ENCODE results near the gene LRPAP1. TPM values are rescaled to one million over a fixed set of nuclear protein-coding genes. Genes with fewer than 3 reads are reported as not detected.

Gene LRPAP1
- total and polyA plus RNA-seq, 10 of the 15 experiments (the other 5 are each of a cell fraction or from before 2014, with no cell fraction given): 1.0 to 100 (median 51.1) TPM

- Histone ChIP-seq H3K4me1 (ENCODE audit: control insufficient read depth, insufficient read depth, low read length) (no peaks in the 10 kb centered on the region), H3K27ac (ENCODE audit: control insufficient read depth, insufficient read depth) (no peak overlapping the region), H3K79me2 (ENCODE audit: control insufficient read depth, insufficient read depth, low read length) (no peaks in the 10 kb centered on the region), H3K36me3 (ENCODE audit: control insufficient read depth in 2 of 2, insufficient read depth in 2 of 2, low read length in 1 of 2) (peaks cover 7 to 22% of the 10 kb centered on the region in 2 experiments), H3K4me3 (no peak overlapping the region), H4K20me1 (ENCODE audit: control insufficient read depth, insufficient read depth) (no peaks in the 10 kb centered on the region; the same call in 1 of the 2 replicates), H3K9me3 (replicated peaks; ENCODE audit: control insufficient read depth, insufficient read depth, low read length) (no peaks in the 10 kb centered on the region), H3K27me3 (replicated peaks in 1 of 2; ENCODE audit: control insufficient read depth in 2 of 2, insufficient read depth in 2 of 2, low read length in 1 of 2) (no peaks in the 10 kb centered on the region), H3K9ac (ENCODE audit: control insufficient read depth, insufficient read depth, low read length) (no peak overlapping the region), H3K4me2 (ENCODE audit: control insufficient read depth, insufficient read depth) (no peak overlapping the region), H2AFZ (ENCODE audit: control insufficient read depth, low read depth, low read length) (no peak overlapping the region)
- DNase-seq (ENCODE audit: low read depth, low spot score): no peak
- CTCF ChIA-PET: no interaction called here
- 88% methylated on average over 16 of the region's 16 CpGs for WGBS (ENCODE audit: insufficient coverage, insufficient replicate concordance, low lambda C conversion rate, missing lambda C conversion rate)
- RAD21 ChIA-PET (ENCODE audit: unreplicated experiment): no interaction called here
- no TSS peak for BruUV-seq (replicated peaks)
- SMC1A ChIA-PET (ENCODE audit: uncharacterized antibody, unreplicated experiment): no interaction called here
- TF ChIP-seq ETV6 (conservative IDR thresholded peaks at IDR 0.05 in 1 of 2, IDR thresholded peaks at IDR 0.05 in 1 of 2; ENCODE audit: borderline replicate concordance in 1 of 2, low read depth in 1 of 2) (no peak), PBX3 (IDR thresholded peaks at IDR 0.05; ENCODE audit: insufficient replicate concordance, low read depth, low read length) (peak; percentile 8), STAT1 (conservative IDR thresholded peaks at IDR 0.05) (no peak), EZH2 (IDR thresholded peaks at IDR 0.05; ENCODE audit: borderline replicate concordance, control insufficient read depth, low read depth, low read length) (no peak), CTCF (IDR thresholded peaks at IDR 0.05 in 2 of 3, conservative IDR thresholded peaks at IDR 0.05 in 1 of 3; ENCODE audit: control insufficient read depth in 2 of 3, extremely low read depth in 1 of 3, insufficient read depth in 1 of 3, low read depth in 3 of 3, low read length in 3 of 3) (no peak), NFXL1 (IDR thresholded peaks at IDR 0.05; ENCODE audit: borderline replicate concordance) (no peak), MTA2 (IDR thresholded peaks at IDR 0.05; ENCODE audit: low read depth) (no peak), EP300 (IDR thresholded peaks at IDR 0.05; ENCODE audit: borderline replicate concordance in 1 of 2, control insufficient read depth in 1 of 2, low read depth in 2 of 2, low read length in 2 of 2) (no peak), NR2C1 (IDR thresholded peaks at IDR 0.05) (no peak), SREBF2 (IDR thresholded peaks at IDR 0.05; ENCODE audit: low read length) (no peak), SREBF1 (IDR thresholded peaks at IDR 0.05; ENCODE audit: low read length) (no peak), ZNF384 (IDR thresholded peaks at IDR 0.05; ENCODE audit: borderline replicate concordance, low read depth, low read length) (no peak), TCF3 (IDR thresholded peaks at IDR 0.05; ENCODE audit: borderline replicate concordance, insufficient read depth, low read depth, low read length) (0 out of 2 replicates have a peak, but pooled peaks have one; percentile 12), BCL3 (IDR thresholded peaks at IDR 0.05; ENCODE audit: borderline replicate concordance, insufficient read depth, low read depth, low read length, poor library complexity, severe bottlenecking) (peak; percentile 78), LARP7 (IDR thresholded peaks at IDR 0.05) (no peak), ZNF622 (IDR thresholded peaks at IDR 0.05) (no peak), PAX8 (IDR thresholded peaks at IDR 0.05) (no peak), SMARCA5 (IDR thresholded peaks at IDR 0.05) (no peak), SIX5 (IDR thresholded peaks at IDR 0.05; ENCODE audit: low read depth, low read length, severe bottlenecking) (no peak)
- in situ Hi-C loops (cut with MboI): no loop called here
- FAIRE-seq: no peak
- POLR2A ChIA-PET: no interaction called here
- no peak for ATAC-seq
- intact Hi-C loops (cut with micrococcal nuclease; ENCODE audit: unreplicated experiment): no loop called here
Observed at GRCh38 chr4:3510481-3510880, 21.7 kb downstream of the LRPAP1 start.

Data from GM12878 (cell line).